K562 (cell line): ENCODE data around the gene COL4A2. TPM values are rescaled to one million over a fixed set of nuclear protein-coding genes. Genes with fewer than 3 reads are reported as not detected.

Experiments used
- DMBX1 ChIP-seq: fragments of 250-450 bp; sonication (Bioruptor Pico); IDR thresholded peaks from 2 replicates; pipeline ENCODE4 v1.8.0; 2022; ENCODE audit warnings: inconsistent platforms, mild to moderate bottlenecking, moderate library complexity, borderline replicate concordance
- EP300 ChIP-seq: IDR thresholded peaks from 2 replicates; pipeline ENCODE4 v1.6.1; 2012; ENCODE audit warnings: low read length, improper control_type of control experiment
- ETS1 ChIP-seq: conservative IDR thresholded peaks from 2 replicates; pipeline ENCODE4 v1.6.1; 2011; ENCODE audit warnings: low read depth, mild to moderate bottlenecking, low read length; ENCODE audit not compliant: control insufficient read depth
- HNRNPH1 ChIP-seq: fragments of 200-400 bp; formaldehyde crosslinking; optimal IDR thresholded peaks from 2 replicates; pipeline ENCODE3; 2017; ENCODE audit warnings: low read depth, mild to moderate bottlenecking, low read length, moderate library complexity
- MTA2 ChIP-seq: fragments of 450-650 bp; IDR thresholded peaks from 2 replicates; pipeline ENCODE4 v1.6.1; 2016; ENCODE audit warnings: low read depth
- RFX7 ChIP-seq: fragments of 250-450 bp; sonication (Bioruptor Pico); IDR thresholded peaks from 2 replicates; pipeline ENCODE4 v1.5.1; 2021; ENCODE audit warnings: mild to moderate bottlenecking
- SREBF2 ChIP-seq: sonication (generic); formaldehyde crosslinking; IDR thresholded peaks from 2 replicates; pipeline ENCODE4 v1.4.0; 2020; ENCODE audit warnings: mild to moderate bottlenecking, missing genetic modification reagents
- TAL1 ChIP-seq: fragments of 450-650 bp; IDR thresholded peaks from 2 replicates; pipeline ENCODE4 v1.6.1; 2016; ENCODE audit warnings: mild to moderate bottlenecking
- TBP ChIP-seq: optimal IDR thresholded peaks from 2 replicates; pipeline ENCODE3; 2011; ENCODE audit warnings: low read depth, low read length, improper control_type of control experiment
- THAP7 ChIP-seq: fragments of 250-450 bp; sonication (Bioruptor Pico); IDR thresholded peaks from 2 replicates; pipeline ENCODE4 v1.5.0; 2021
- UBTF ChIP-seq, 2 experiments: IDR thresholded peaks; 2 replicates each; pipeline ENCODE4 v1.6.1; 2012; ENCODE audit warnings: improper control_type of control experiment in 2 of 2, low read depth in 2 of 2, low read length in 2 of 2, borderline replicate concordance in 1 of 2
- ZBTB11 ChIP-seq, 3 experiments: fragments of 200-800 bp in 1 of 3; fragments of 250-450 bp in 1 of 3; fragments of 450-650 bp in 1 of 3; sonication (Bioruptor Pico) in 1 of 3; sonication (Bioruptor generic) in 1 of 3; formaldehyde crosslinking in 1 of 3; IDR thresholded peaks; 2 replicates each; pipeline versions ENCODE4 v1.6.1 to v1.8.0; 2016 to 2022; ENCODE audit warnings: mild to moderate bottlenecking in 2 of 3, missing genetic modification characterization in 2 of 3, missing compliant biosample characterization in 1 of 3, moderate library complexity in 1 of 3
- ZFX ChIP-seq: sonication (generic); formaldehyde crosslinking; IDR thresholded peaks from 2 replicates; pipeline ENCODE4 v1.8.0; 2022; ENCODE audit warnings: mild to moderate bottlenecking, missing genetic modification reagents, moderate library complexity
- ZNF3 ChIP-seq: fragments of 250-450 bp; sonication (Bioruptor Pico); IDR thresholded peaks from 2 replicates; pipeline ENCODE4 v1.5.0; 2021; ENCODE audit warnings: mild to moderate bottlenecking, moderate library complexity
- polyA plus RNA-seq, 8 experiments: library from polyadenylated mRNA; depleted of rRNA in 4 of 8; stranded (reverse) in 5 of 8; unstranded in 3 of 8; fragments of >200 nt; fragmentation: Nextera tagmentation in 2 of 8; fragmentation: Illumina TruSeq in 1 of 8; extraction: Ambion mirVana in 2 of 8; extraction: Trizol in 1 of 8; gene quantifications; 2 replicates each; pipeline versions ENCODE4 v1.2.1 to v1.2.3, GENCODE V29; 2011 to 2014; ENCODE audit warnings: inconsistent platforms in 1 of 8, missing spikeins in 1 of 8
- total RNA-seq, 7 experiments: library from RNA; depleted of rRNA in 6 of 7; stranded (reverse); fragments of >200 nt in 6 of 7; fragmentation: Illumina TruSeq in 2 of 7; extraction: Trizol in 2 of 7; gene quantifications; 2 replicates each; pipeline versions ENCODE4 v1.2.1 to v1.2.3, GENCODE V29; 2011 to 2021; ENCODE audit warnings: low replicate concordance in 1 of 7
- TF ChIP-seq, protein P1 (sequence below): IDR thresholded peaks from 3 replicates; pipeline ENCODE4 v1.6.1; 2011; ENCODE audit warnings: borderline replicate concordance, mild to moderate bottlenecking, moderate library complexity; ENCODE audit not compliant: insufficient read length; ENCODE audit errors: extremely low read depth

Gene COL4A2
- total and polyA plus RNA-seq, 9 of the 15 experiments (the other 6 are each of a cell fraction or from before 2014, with no cell fraction given): 0.13 to 15.2 (median 8.1) TPM

DNA sequence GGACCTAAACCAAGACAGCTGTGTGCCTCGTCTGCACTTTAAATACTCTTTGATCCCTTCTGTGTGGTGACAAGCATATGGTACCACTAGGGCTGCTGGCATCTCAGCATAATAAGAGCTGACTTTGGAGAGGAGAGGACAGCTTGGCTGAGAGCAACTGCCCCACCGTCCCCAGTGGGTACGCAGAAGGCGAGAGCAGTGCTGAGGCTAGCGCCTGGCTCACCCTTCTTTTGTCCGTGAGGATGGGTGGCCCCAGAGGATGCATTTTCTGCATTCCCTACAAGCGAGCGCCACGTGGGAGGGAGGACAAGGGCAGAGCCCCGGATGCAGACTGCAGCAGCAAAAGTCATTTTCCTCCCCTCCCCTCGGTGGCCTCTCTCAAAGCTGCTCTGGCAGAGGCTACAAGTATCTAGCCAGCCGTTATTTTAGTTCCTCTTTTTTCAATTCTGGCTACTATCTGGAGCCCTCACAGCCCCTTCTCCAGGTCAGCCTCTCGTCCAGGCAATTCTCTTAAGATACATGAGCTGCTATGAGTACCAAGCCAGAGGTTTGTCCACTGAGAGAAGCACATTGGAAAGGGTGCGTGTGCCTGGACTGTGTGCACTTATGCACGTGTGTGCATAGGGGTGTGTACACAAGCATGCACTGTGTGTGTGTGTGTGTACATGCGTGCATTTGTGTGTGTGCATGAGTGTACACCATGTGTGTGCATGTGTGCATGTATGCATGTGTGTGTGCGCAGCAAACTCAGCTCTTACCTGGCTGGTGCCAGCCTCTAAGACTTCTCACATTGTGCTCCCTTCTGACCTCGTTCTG is 203.1 kb downstream of the COL4A2 start (continued):
- no peak for TF ChIP-seq THAP7 (CRISPR knock-in tag)
- peak in 1 of 3 experiments; percentile 55; a peak in 1 of 6 replicates for TF ChIP-seq ZBTB11 (CRISPR knock-in tag; IDR thresholded peaks at IDR 0.05)
- TF ChIP-seq TBP: peak; percentile 4
- no peak for TF ChIP-seq ZNF3
- TF ChIP-seq SREBF2 (CRISPR knock-in tag): no peak
- no peak for TF ChIP-seq RFX7 (CRISPR knock-in tag)
- TF ChIP-seq TAL1: 0 out of 2 replicates have a peak, but pooled peaks have one; percentile 25
- TF ChIP-seq, protein P1, sequence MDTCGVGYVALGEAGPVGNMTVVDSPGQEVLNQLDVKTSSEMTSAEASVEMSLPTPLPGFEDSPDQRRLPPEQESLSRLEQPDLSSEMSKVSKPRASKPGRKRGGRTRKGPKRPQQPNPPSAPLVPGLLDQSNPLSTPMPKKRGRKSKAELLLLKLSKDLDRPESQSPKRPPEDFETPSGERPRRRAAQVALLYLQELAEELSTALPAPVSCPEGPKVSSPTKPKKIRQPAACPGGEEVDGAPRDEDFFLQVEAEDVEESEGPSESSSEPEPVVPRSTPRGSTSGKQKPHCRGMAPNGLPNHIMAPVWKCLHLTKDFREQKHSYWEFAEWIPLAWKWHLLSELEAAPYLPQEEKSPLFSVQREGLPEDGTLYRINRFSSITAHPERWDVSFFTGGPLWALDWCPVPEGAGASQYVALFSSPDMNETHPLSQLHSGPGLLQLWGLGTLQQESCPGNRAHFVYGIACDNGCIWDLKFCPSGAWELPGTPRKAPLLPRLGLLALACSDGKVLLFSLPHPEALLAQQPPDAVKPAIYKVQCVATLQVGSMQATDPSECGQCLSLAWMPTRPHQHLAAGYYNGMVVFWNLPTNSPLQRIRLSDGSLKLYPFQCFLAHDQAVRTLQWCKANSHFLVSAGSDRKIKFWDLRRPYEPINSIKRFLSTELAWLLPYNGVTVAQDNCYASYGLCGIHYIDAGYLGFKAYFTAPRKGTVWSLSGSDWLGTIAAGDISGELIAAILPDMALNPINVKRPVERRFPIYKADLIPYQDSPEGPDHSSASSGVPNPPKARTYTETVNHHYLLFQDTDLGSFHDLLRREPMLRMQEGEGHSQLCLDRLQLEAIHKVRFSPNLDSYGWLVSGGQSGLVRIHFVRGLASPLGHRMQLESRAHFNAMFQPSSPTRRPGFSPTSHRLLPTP: no peak
- 0 out of 2 replicates have a peak, but pooled peaks have one; percentile 24 for TF ChIP-seq ZFX (CRISPR knock-in tag)
- TF ChIP-seq UBTF (IDR thresholded peaks at IDR 0.05; ENCODE audit: borderline replicate concordance in 1 of 2, low read depth in 2 of 2, low read length in 2 of 2): no peak
- TF ChIP-seq DMBX1 (CRISPR knock-in tag): peak; percentile 38
- no peak for TF ChIP-seq MTA2
- peak; percentile 54; the same call in 1 of the 2 replicates for TF ChIP-seq EP300
- TF ChIP-seq ETS1: no peak
- no peak for TF ChIP-seq HNRNPH1
